SK-N-SH (cell line): ENCODE data around the gene SLC26A2. TPM values are rescaled to one million over a fixed set of nuclear protein-coding genes. Genes with fewer than 3 reads are reported as not detected.

Experiments used
- CTCF ChIA-PET: fragments of 300-600, 350-600 bp; formaldehyde crosslinking; extraction: SDS; loops from one replicate; lab custom pipeline; 2021; lab: Yijun Ruan, JAX
- POLR2A ChIA-PET: fragments of 350-600 bp; sonication (Branson Sonifier 250); formaldehyde crosslinking; extraction: SDS; loops from one replicate; lab custom pipeline; 2020; ENCODE audit warnings: antibody characterized with exemption, inconsistent platforms; lab: Yijun Ruan, JAX
- DNase-seq: peaks from one replicate; pipeline ENCODE4 v3.0.0; 2012
- H2AFZ ChIP-seq: fragments of 200-600 bp; sonication (generic); 2 replicates; pipeline ENCODE4 v1.8.1; 2016; ENCODE audit warnings: antibody characterized with exemption, mild to moderate bottlenecking, low read depth
- H3F3A ChIP-seq: fragments of 200-600 bp; sonication (generic); replicated peaks from 2 replicates; pipeline ENCODE3; 2016; ENCODE audit warnings: antibody characterized with exemption, mild to moderate bottlenecking; ENCODE audit not compliant: insufficient read depth
- H3K27ac ChIP-seq, 2 experiments: fragments of 200-500 bp in 1 of 2; fragments of 200-600 bp in 1 of 2; sonication (Bioruptor generic) in 1 of 2; sonication (generic), shearing (Covaris generic) in 1 of 2; 2 replicates each; pipeline versions ENCODE4 v1.5.1 to v1.6.1; 2014 to 2016; ENCODE audit warnings: low read depth in 2 of 2, inconsistent platforms in 1 of 2, low read length in 1 of 2, mild to moderate bottlenecking in 1 of 2, mixed read lengths in 1 of 2
- H3K27me3 ChIP-seq: fragments of 200-600 bp; sonication (generic), shearing (Covaris generic); 2 replicates; pipeline ENCODE4 v1.6.1; 2016; ENCODE audit warnings: mixed run types; ENCODE audit not compliant: insufficient read depth
- H3K36me3 ChIP-seq, 2 experiments: fragments of 200-500 bp in 1 of 2; fragments of 200-600 bp in 1 of 2; sonication (Bioruptor generic) in 1 of 2; sonication (generic) in 1 of 2; replicated peaks in 1 of 2; 2 replicates each; pipeline versions ENCODE3 to v1.5.1; 2014 to 2016; ENCODE audit warnings: low read length in 1 of 2, mild to moderate bottlenecking in 1 of 2; ENCODE audit not compliant: insufficient read depth in 2 of 2, control insufficient read depth in 1 of 2
- H3K4me1 ChIP-seq, 2 experiments: fragments of 200-500 bp in 1 of 2; fragments of 200-600 bp in 1 of 2; sonication (Bioruptor generic) in 1 of 2; sonication (generic), shearing (Covaris generic) in 1 of 2; 2 replicates each; pipeline versions ENCODE4 v1.5.1 to v1.6.1; 2014 to 2016; ENCODE audit warnings: low read depth in 1 of 2, low read length in 1 of 2, mixed run types in 1 of 2; ENCODE audit not compliant: insufficient read depth in 2 of 2, control insufficient read depth in 1 of 2
- H3K4me2 ChIP-seq: fragments of 200-600 bp; sonication (generic), shearing (Covaris generic); 2 replicates; pipeline ENCODE4 v1.6.1; 2017; ENCODE audit warnings: mixed run types
- H3K4me3 ChIP-seq, 2 experiments: fragments of 200-500 bp in 1 of 2; fragments of 200-600 bp in 1 of 2; sonication (Bioruptor generic) in 1 of 2; sonication (generic), shearing (Covaris generic) in 1 of 2; 2 replicates each; pipeline versions ENCODE4 v1.5.1 to v1.8.1; 2014 to 2016; ENCODE audit warnings: low read depth in 2 of 2, inconsistent platforms in 1 of 2, low read length in 1 of 2, mild to moderate bottlenecking in 1 of 2, mixed read lengths in 1 of 2, moderate library complexity in 1 of 2
- H3K79me2 ChIP-seq: fragments of 200-600 bp; sonication (generic); 2 replicates; pipeline ENCODE4 v1.8.1; 2017; ENCODE audit warnings: mild to moderate bottlenecking; ENCODE audit not compliant: insufficient read depth
- H3K9ac ChIP-seq: fragments of 200-600 bp; sonication (generic); 2 replicates; pipeline ENCODE4 v1.6.1; 2017; ENCODE audit warnings: mixed run types
- H3K9me2 ChIP-seq: fragments of 200-600 bp; sonication (generic); 2 replicates; pipeline ENCODE4 v1.6.1; 2017; ENCODE audit warnings: mixed run types
- H3K9me3 ChIP-seq: fragments of 200-600 bp; sonication (generic); 2 replicates; pipeline ENCODE4 v1.6.1; 2017; ENCODE audit warnings: mixed run types, mild to moderate bottlenecking, moderate library complexity
- H4K20me1 ChIP-seq: fragments of 200-600 bp; sonication (generic); 2 replicates; pipeline ENCODE4 v1.6.1; 2017; ENCODE audit warnings: mild to moderate bottlenecking, mixed run types; ENCODE audit not compliant: insufficient read depth
- EZH2phosphoT487 ChIP-seq: fragments of 200-600 bp; sonication (generic); IDR thresholded peaks from 2 replicates; pipeline ENCODE4 v1.6.1; 2017; ENCODE audit warnings: low read depth, mixed run types, mild to moderate bottlenecking, antibody characterized with exemption, moderate library complexity, borderline replicate concordance
- FOSL2 ChIP-seq: IDR thresholded peaks from 2 replicates; pipeline ENCODE4 v1.4.0; 2012; ENCODE audit warnings: low read depth, mild to moderate bottlenecking, moderate library complexity, borderline replicate concordance
- FOXM1 ChIP-seq: IDR thresholded peaks from 2 replicates; pipeline ENCODE4 v1.4.0; 2012; ENCODE audit warnings: low read depth, mild to moderate bottlenecking
- GABPA ChIP-seq: IDR thresholded peaks from 2 replicates; pipeline ENCODE4 v1.4.0; 2012; ENCODE audit warnings: low read depth, mild to moderate bottlenecking
- GATA2 ChIP-seq: sonication (generic); formaldehyde crosslinking; IDR thresholded peaks from 2 replicates; pipeline ENCODE4 v1.5.0; 2020; ENCODE audit warnings: mild to moderate bottlenecking, missing genetic modification reagents
- IRF3 ChIP-seq: fragments of 150-350 bp; IDR thresholded peaks from 2 replicates; pipeline ENCODE4 v1.6.1; 2016; ENCODE audit warnings: mild to moderate bottlenecking, low read depth, low read length
- RAD21 ChIP-seq: IDR thresholded peaks from 2 replicates; pipeline ENCODE4 v1.6.1; 2012; ENCODE audit warnings: mild to moderate bottlenecking, low read length
- REST ChIP-seq: IDR thresholded peaks from 2 replicates; pipeline ENCODE4 v1.6.1; 2012; ENCODE audit warnings: mild to moderate bottlenecking, low read depth, low read length, moderate library complexity
- RFX5 ChIP-seq: IDR thresholded peaks from 2 replicates; pipeline ENCODE4 v1.6.1; 2012; ENCODE audit warnings: mild to moderate bottlenecking, improper control_type of control experiment, low read length
- RXRA ChIP-seq: IDR thresholded peaks from 2 replicates; pipeline ENCODE4 v1.4.0; 2012; ENCODE audit warnings: low read depth, mild to moderate bottlenecking, borderline replicate concordance
- TCF12 ChIP-seq: IDR thresholded peaks from 2 replicates; pipeline ENCODE4 v1.4.0; 2012
- ZBTB33 ChIP-seq: IDR thresholded peaks from 2 replicates; pipeline ENCODE4 v1.4.0; 2012; ENCODE audit warnings: low read depth, borderline replicate concordance
- WGBS: methylation state at CpG from one replicate; pipeline ENCODE4 v1.1.6; 2017; ENCODE audit warnings: low lambda C conversion rate; 5-methylcytosine and 5-hydroxymethylcytosine counted together
- polyA plus RNA-seq, 3 experiments: library from polyadenylated mRNA; depleted of rRNA; stranded (reverse); fragments of >200 nt; gene quantifications; 2 replicates each; pipeline ENCODE4 v1.2.3, GENCODE V29; 2012
- TF ChIP-seq, protein P1 (sequence below): IDR thresholded peaks from 2 replicates; pipeline ENCODE4 v1.4.0; 2012; ENCODE audit warnings: low read depth, borderline replicate concordance

SLC26A2 gene
- polyA plus RNA-seq, 1 of the 3 experiments (the other 2 are of a cell fraction): 1.3 TPM

DNA sequence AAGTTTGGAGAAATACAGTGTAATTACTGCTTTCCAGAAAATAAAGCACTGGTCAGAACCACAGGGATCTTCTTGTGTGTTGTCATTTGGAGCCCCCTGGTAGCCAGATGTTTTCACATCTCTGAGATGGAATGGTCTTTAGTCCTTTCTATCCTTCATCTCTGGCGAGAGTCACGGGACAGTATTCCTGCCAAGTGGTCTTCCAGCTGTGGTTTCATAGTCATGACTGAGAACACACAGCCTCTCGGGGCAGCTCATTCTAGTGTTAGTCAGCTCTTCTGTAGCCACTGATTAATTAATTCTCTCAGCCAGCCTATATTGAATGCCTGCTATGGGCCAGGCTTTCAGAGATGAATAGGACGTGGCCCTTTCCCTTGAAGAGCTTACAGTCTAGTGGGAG is 74.1 kb downstream of the SLC26A2 start:
- Histone ChIP-seq H3K9me2 (no peaks in the 10 kb centered on the region), H3K9me3 (no peaks in the 10 kb centered on the region), H3K79me2 (peaks cover 21% of the 10 kb centered on the region; the same call in 1 of the 2 replicates), H3K4me3 (no peak overlapping the region), H3K27me3 (no peaks in the 10 kb centered on the region), H2AFZ (no peak overlapping the region), H4K20me1 (no peaks in the 10 kb centered on the region), H3K9ac (no peak overlapping the region), H3K4me1 (peaks cover 2 to 14% of the 10 kb centered on the region in 2 experiments; a peak in 3 of 4 replicates), H3K4me2 (no peak overlapping the region)
- CTCF ChIA-PET: interaction anchor here (1.2 to 2.1 kb wide), 4 partner anchors 9 to 184 kb away, joined by 3 to 6 read pairs (median 4); no protein-coding TSS in a partner anchor
- 77% methylated on average over 4 of the region's 4 CpGs for WGBS
- TF ChIP-seq ZBTB33 (no peak), REST (no peak), TCF12 (peak; percentile 25), GABPA (no peak), EZH2phosphoT487 (no peak)
- TF ChIP-seq, protein P1, sequence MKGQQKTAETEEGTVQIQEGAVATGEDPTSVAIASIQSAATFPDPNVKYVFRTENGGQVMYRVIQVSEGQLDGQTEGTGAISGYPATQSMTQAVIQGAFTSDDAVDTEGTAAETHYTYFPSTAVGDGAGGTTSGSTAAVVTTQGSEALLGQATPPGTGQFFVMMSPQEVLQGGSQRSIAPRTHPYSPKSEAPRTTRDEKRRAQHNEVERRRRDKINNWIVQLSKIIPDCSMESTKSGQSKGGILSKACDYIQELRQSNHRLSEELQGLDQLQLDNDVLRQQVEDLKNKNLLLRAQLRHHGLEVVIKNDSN: no peak
- TF ChIP-seq, all 33 proteins: peak for 1
- peak overlapping the region in 1 of 2 experiments; percentile 85; a peak in 1 of 4 replicates for H3K27ac ChIP-seq
- no peak for DNase-seq
- POLR2A ChIA-PET: no interaction called here
- H3K36me3 ChIP-seq: peaks cover 77 to 88% of the 10 kb centered on the region in 2 experiments
- peaks cover 34% of the 10 kb centered on the region for H3F3A ChIP-seq

GRCh38 chr5:150035139-150035895 is 74.8 kb downstream of the SLC26A2 start:
- DNase-seq: no peak
- H3F3A ChIP-seq: peaks cover 34% of the 10 kb centered on the region
- no peak overlapping the region; the same call in 1 of the 2 replicates for H3K4me2 ChIP-seq
- no peaks in the 10 kb centered on the region for H4K20me1 ChIP-seq
- peaks cover 28% of the 10 kb centered on the region; the same call in 1 of the 2 replicates for H3K79me2 ChIP-seq
- H2AFZ ChIP-seq: no peak overlapping the region
- POLR2A ChIA-PET: no interaction called here
- H3K9me3 ChIP-seq: no peaks in the 10 kb centered on the region
- no peaks in the 10 kb centered on the region for H3K27me3 ChIP-seq
- H3K4me1 ChIP-seq: peaks cover 2 to 14% of the 10 kb centered on the region in 2 experiments; a peak in 3 of 4 replicates
- WGBS: 93% methylated on average over 7 of the region's 7 CpGs
- no peaks in the 10 kb centered on the region for H3K9me2 ChIP-seq
- H3K27ac ChIP-seq: peak overlapping the region in 1 of 2 experiments; percentile 85
- no peak overlapping the region for H3K9ac ChIP-seq
- H3K36me3 ChIP-seq: peaks cover 80 to 88% of the 10 kb centered on the region in 2 experiments
- H3K4me3 ChIP-seq: no peak overlapping the region
- CTCF ChIA-PET: interaction anchor here (1.5 to 2.1 kb wide), 3 partner anchors 29 to 183 kb away, joined by 3 to 6 read pairs (median 4); no protein-coding TSS in a partner anchor
- TF ChIP-seq ZBTB33 (no peak), RFX5 (no peak), IRF3 (no peak), RXRA (no peak), RAD21 (no peak), FOSL2 (no peak), GATA2 (CRISPR knock-in tag) (no peak), FOXM1 (no peak)
- TF ChIP-seq, protein P1: no peak
